K562 (cell line): ENCODE data around the gene LAPTM5. TPM values are rescaled to one million over a fixed set of nuclear protein-coding genes. Genes with fewer than 3 reads are reported as not detected.

Experiments used
- ADNP ChIP-seq: fragments of 200-800 bp; sonication (Bioruptor generic); IDR thresholded peaks from 2 replicates; pipeline ENCODE4 v1.6.1; 2016; ENCODE audit warnings: missing genetic modification characterization, missing compliant biosample characterization
- BRD4 ChIP-seq: fragments of 200-600 bp; sonication (generic); IDR thresholded peaks from 2 replicates; pipeline ENCODE4 v1.6.1; 2017; ENCODE audit warnings: inconsistent platforms
- CBX8 ChIP-seq: fragments of 200-600 bp; sonication (generic); IDR thresholded peaks from 2 replicates; pipeline ENCODE4 v1.6.1; 2012; ENCODE audit warnings: borderline replicate concordance, mixed run types, low read depth, mild to moderate bottlenecking, moderate library complexity, mixed read lengths, low read length, control low read depth, inconsistent platforms; ENCODE audit not compliant: poor library complexity, severe bottlenecking; ENCODE audit errors: extremely low read depth
- CCAR2 ChIP-seq: fragments of 200-400 bp; formaldehyde crosslinking; IDR thresholded peaks from 2 replicates; pipeline ENCODE4 v1.6.1; 2017; ENCODE audit warnings: mild to moderate bottlenecking, low read depth, low read length
- ESRRA ChIP-seq: fragments of 450-650 bp; IDR thresholded peaks from 2 replicates; pipeline ENCODE4 v1.6.1; 2014; ENCODE audit warnings: low read depth, mild to moderate bottlenecking, moderate library complexity, borderline replicate concordance
- GABPB2 ChIP-seq: fragments of 250-450 bp; sonication (Bioruptor Pico); conservative IDR thresholded peaks from 2 replicates; pipeline ENCODE4 v1.5.1; 2021; ENCODE audit warnings: mild to moderate bottlenecking
- GMEB1 ChIP-seq: fragments of 250-450 bp; sonication (Bioruptor Pico); IDR thresholded peaks from 2 replicates; pipeline ENCODE4 v1.4.0; 2020; ENCODE audit warnings: mild to moderate bottlenecking
- HNRNPUL1 ChIP-seq: fragments of 200-400 bp; formaldehyde crosslinking; IDR thresholded peaks from 2 replicates; pipeline ENCODE4 v1.6.1; 2017; ENCODE audit warnings: low read length
- MAFG ChIP-seq: fragments of 450-650 bp; conservative IDR thresholded peaks from 2 replicates; pipeline ENCODE4 v1.6.1; 2016; ENCODE audit warnings: missing genetic modification characterization, missing compliant biosample characterization
- MYC ChIP-seq, 2 experiments: fragments of 250-450 bp in 1 of 2; sonication (Bioruptor Pico) in 1 of 2; IDR thresholded peaks; 2 replicates each; pipeline versions ENCODE4 v1.5.1 to v1.6.1; 2012 to 2021; ENCODE audit warnings: low read depth in 2 of 2, borderline replicate concordance in 1 of 2, improper control_type of control experiment in 1 of 2, low read length in 1 of 2, mild to moderate bottlenecking in 1 of 2, moderate library complexity in 1 of 2
- NR2F6 ChIP-seq: fragments of 450-650 bp; formaldehyde crosslinking; IDR thresholded peaks from 2 replicates; pipeline ENCODE4 v1.4.0; 2020; ENCODE audit warnings: mild to moderate bottlenecking
- POLR2G ChIP-seq: fragments of 200-400 bp; formaldehyde crosslinking; IDR thresholded peaks from 2 replicates; pipeline ENCODE4 v1.6.1; 2017; ENCODE audit warnings: low read depth, mild to moderate bottlenecking, antibody characterized with exemption, low read length, moderate library complexity
- PRPF4 ChIP-seq: fragments of 200-400 bp; formaldehyde crosslinking; IDR thresholded peaks from one replicate; pipeline ENCODE4 v1.6.1; 2017; ENCODE audit warnings: low read length, low read depth, mild to moderate bottlenecking; ENCODE audit not compliant: insufficient read depth, poor library complexity, severe bottlenecking
- SMARCC2 ChIP-seq: fragments of 450-650 bp; IDR thresholded peaks from 2 replicates; pipeline ENCODE4 v1.6.1; 2017; ENCODE audit warnings: antibody characterized with exemption, moderate library complexity, mild to moderate bottlenecking, low read depth
- SREBF1 ChIP-seq: fragments of 150-350 bp; IDR thresholded peaks from 2 replicates; pipeline ENCODE4 v1.6.1; 2014; ENCODE audit warnings: antibody characterized with exemption, low read depth, low read length, borderline replicate concordance
- TCF3 ChIP-seq: sonication (generic); formaldehyde crosslinking; IDR thresholded peaks from 2 replicates; pipeline ENCODE4 v1.4.0; 2020; ENCODE audit warnings: mild to moderate bottlenecking, missing genetic modification reagents
- U2AF1 ChIP-seq: fragments of 200-400 bp; formaldehyde crosslinking; optimal IDR thresholded peaks from 2 replicates; pipeline ENCODE3; 2017; ENCODE audit warnings: mild to moderate bottlenecking, low read depth, low read length, moderate library complexity
- ZBTB17 ChIP-seq: fragments of 450-650 bp; formaldehyde crosslinking; IDR thresholded peaks from 2 replicates; pipeline ENCODE4 v1.4.0; 2020; ENCODE audit warnings: mild to moderate bottlenecking
- ZNF146 ChIP-seq: IDR thresholded peaks from one replicate; pipeline ENCODE4 v1.6.1; 2018; ENCODE audit warnings: missing compliant biosample characterization; ENCODE audit not compliant: unreplicated experiment
- ZNF41 ChIP-seq: fragments of 250-450 bp; sonication (Bioruptor Pico); conservative IDR thresholded peaks from 2 replicates; pipeline ENCODE4 v1.4.0; 2020; ENCODE audit warnings: mild to moderate bottlenecking
- ZNF444 ChIP-seq: fragments of 250-450 bp; sonication (Bioruptor Pico); IDR thresholded peaks from 2 replicates; pipeline ENCODE4 v1.4.0; 2020; ENCODE audit warnings: mild to moderate bottlenecking, moderate library complexity
- ZNF764 ChIP-seq: fragments of 250-450 bp; sonication (Bioruptor Pico); IDR thresholded peaks from 2 replicates; pipeline ENCODE4 v1.4.0; 2020; ENCODE audit warnings: low read depth, mild to moderate bottlenecking, moderate library complexity
- ZNF780A ChIP-seq: fragments of 250-450 bp; sonication (Bioruptor Pico); IDR thresholded peaks from 2 replicates; pipeline ENCODE4 v1.5.0; 2021; ENCODE audit warnings: mild to moderate bottlenecking
- polyA plus RNA-seq, 8 experiments: library from polyadenylated mRNA; depleted of rRNA in 4 of 8; stranded (reverse) in 5 of 8; unstranded in 3 of 8; fragments of >200 nt; fragmentation: Nextera tagmentation in 2 of 8; fragmentation: Illumina TruSeq in 1 of 8; extraction: Ambion mirVana in 2 of 8; extraction: Trizol in 1 of 8; gene quantifications; 2 replicates each; pipeline versions ENCODE4 v1.2.1 to v1.2.3, GENCODE V29; 2011 to 2014; ENCODE audit warnings: inconsistent platforms in 1 of 8, missing spikeins in 1 of 8
- total RNA-seq, 7 experiments: library from RNA; depleted of rRNA in 6 of 7; stranded (reverse); fragments of >200 nt in 6 of 7; fragmentation: Illumina TruSeq in 2 of 7; extraction: Trizol in 2 of 7; gene quantifications; 2 replicates each; pipeline versions ENCODE4 v1.2.1 to v1.2.3, GENCODE V29; 2011 to 2021; ENCODE audit warnings: low replicate concordance in 1 of 7
- TF ChIP-seq, protein P1 (sequence below): fragments of 250-450 bp; sonication (Bioruptor Pico); IDR thresholded peaks from 2 replicates; pipeline ENCODE4 v1.8.0; 2021; ENCODE audit warnings: mild to moderate bottlenecking, moderate library complexity
- TF ChIP-seq, protein P2 (sequence below): IDR thresholded peaks from 2 replicates; pipeline ENCODE4 v1.6.1; 2016; ENCODE audit warnings: missing genetic modification characterization, missing compliant biosample characterization

Gene LAPTM5
- total and polyA plus RNA-seq, 9 of the 15 experiments (the other 6 are each of a cell fraction or from before 2014, with no cell fraction given) = 2.4 to 47.3 (median 20.3) TPM

GRCh38 chr1:30768159-30768829, 10.7 kb upstream of the LAPTM5 start (continued):
- TF ChIP-seq SREBF1 = no peak
- no peak for TF ChIP-seq MYC (IDR thresholded peaks at IDR 0.05; ENCODE audit: low read depth, low read length)
- TF ChIP-seq MYC (CRISPR knock-in tag; IDR thresholded peaks at IDR 0.05; ENCODE audit: borderline replicate concordance, low read depth) = peak; percentile 79; the same call in 1 of the 2 replicates
- no peak for TF ChIP-seq U2AF1
- TF ChIP-seq, protein P1, sequence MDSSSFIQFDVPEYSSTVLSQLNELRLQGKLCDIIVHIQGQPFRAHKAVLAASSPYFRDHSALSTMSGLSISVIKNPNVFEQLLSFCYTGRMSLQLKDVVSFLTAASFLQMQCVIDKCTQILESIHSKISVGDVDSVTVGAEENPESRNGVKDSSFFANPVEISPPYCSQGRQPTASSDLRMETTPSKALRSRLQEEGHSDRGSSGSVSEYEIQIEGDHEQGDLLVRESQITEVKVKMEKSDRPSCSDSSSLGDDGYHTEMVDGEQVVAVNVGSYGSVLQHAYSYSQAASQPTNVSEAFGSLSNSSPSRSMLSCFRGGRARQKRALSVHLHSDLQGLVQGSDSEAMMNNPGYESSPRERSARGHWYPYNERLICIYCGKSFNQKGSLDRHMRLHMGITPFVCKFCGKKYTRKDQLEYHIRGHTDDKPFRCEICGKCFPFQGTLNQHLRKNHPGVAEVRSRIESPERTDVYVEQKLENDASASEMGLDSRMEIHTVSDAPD (CRISPR knock-in tag) = no peak
- no peak for TF ChIP-seq GMEB1 (CRISPR knock-in tag)
- no peak for TF ChIP-seq ZNF780A (CRISPR knock-in tag)
- no peak for TF ChIP-seq POLR2G
- TF ChIP-seq SMARCC2 = no peak
- TF ChIP-seq NR2F6 = no peak
- TF ChIP-seq ZNF146 (CRISPR knock-in tag) = no peak
- peak; percentile 88 for TF ChIP-seq ADNP (tag)
- TF ChIP-seq TCF3 (CRISPR knock-in tag) = no peak
- no peak for TF ChIP-seq GABPB2 (CRISPR knock-in tag)
- TF ChIP-seq ZNF764 = no peak
- no peak for TF ChIP-seq CCAR2
- no peak for TF ChIP-seq MAFG (tag)
- no peak for TF ChIP-seq HNRNPUL1
- no peak for TF ChIP-seq ESRRA
- TF ChIP-seq ZBTB17 (CRISPR knock-in tag) = peak; percentile 61; the same call in 1 of the 2 replicates
- peak; percentile 13; the same call in 1 of the 2 replicates for TF ChIP-seq ZNF444
- TF ChIP-seq ZNF41 (CRISPR knock-in tag) = 0 out of 2 replicates have a peak, but pooled peaks have one; percentile 52
- TF ChIP-seq BRD4 = peak; percentile 71; the same call in 1 of the 2 replicates
- TF ChIP-seq PRPF4 = no peak
- no peak for TF ChIP-seq CBX8
- TF ChIP-seq, protein P2, sequence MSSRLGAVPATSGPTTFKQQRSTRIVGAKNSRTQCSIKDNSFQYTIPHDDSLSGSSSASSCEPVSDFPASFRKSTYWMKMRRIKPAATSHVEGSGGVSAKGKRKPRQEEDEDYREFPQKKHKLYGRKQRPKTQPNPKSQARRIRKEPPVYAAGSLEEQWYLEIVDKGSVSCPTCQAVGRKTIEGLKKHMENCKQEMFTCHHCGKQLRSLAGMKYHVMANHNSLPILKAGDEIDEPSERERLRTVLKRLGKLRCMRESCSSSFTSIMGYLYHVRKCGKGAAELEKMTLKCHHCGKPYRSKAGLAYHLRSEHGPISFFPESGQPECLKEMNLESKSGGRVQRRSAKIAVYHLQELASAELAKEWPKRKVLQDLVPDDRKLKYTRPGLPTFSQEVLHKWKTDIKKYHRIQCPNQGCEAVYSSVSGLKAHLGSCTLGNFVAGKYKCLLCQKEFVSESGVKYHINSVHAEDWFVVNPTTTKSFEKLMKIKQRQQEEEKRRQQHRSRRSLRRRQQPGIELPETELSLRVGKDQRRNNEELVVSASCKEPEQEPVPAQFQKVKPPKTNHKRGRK (tag) = no peak
